Ovary (tissue), 9 donors: ENCODE results near the gene LHX6. TPM values are rescaled to one million over a fixed set of nuclear protein-coding genes. Genes with fewer than 3 reads are reported as not detected.

Experiments
- DNase-seq, 5 donors: peaks; one replicate each; pipeline ENCODE4 v3.0.0-alpha.2; 2019 to 2020
- H3K27ac ChIP-seq, 2 donors: fragments of 200-600 bp; one replicate each; pipeline versions ENCODE4 v1.5.1 to v1.8.0; 2019 to 2022
- H3K27me3 ChIP-seq: fragments of 200-600 bp; one replicate; pipeline ENCODE4 v1.8.0; 2022
- H3K36me3 ChIP-seq: fragments of 200-600 bp; sonication (generic); one replicate; pipeline ENCODE4 v1.5.1; 2019
- H3K4me1 ChIP-seq: one replicate; pipeline ENCODE4 v1.8.1; 2013; ENCODE audit warnings: mild to moderate bottlenecking, moderate library complexity; ENCODE audit not compliant: insufficient read depth
- H3K4me3 ChIP-seq: fragments of 200-600 bp; sonication (generic); one replicate; pipeline ENCODE4 v1.5.1; 2017
- H3K9me3 ChIP-seq, 2 donors: fragments of 200-600 bp in 1 of 2; sonication (generic) in 1 of 2; one replicate each; pipeline versions ENCODE4 v1.5.1 to v1.8.1; 2013 to 2019; ENCODE audit warnings: mild to moderate bottlenecking in 1 of 2, moderate library complexity in 1 of 2
- EP300 ChIP-seq: sonication (generic); formaldehyde crosslinking; IDR thresholded peaks from one replicate; pipeline ENCODE4 v1.6.1; 2017; ENCODE audit warnings: antibody characterized with exemption
- POLR2A ChIP-seq: fragments of 450-650 bp; IDR thresholded peaks from one replicate; pipeline ENCODE4 v1.6.1; 2017; ENCODE audit warnings: antibody characterized with exemption, mild to moderate bottlenecking, moderate library complexity
- WGBS, 3 donors: extraction: QIAGEN DNeasy Blood & Tissue Kit in 1 of 3; methylation state at CpG; one replicate each; pipeline versions ENCODE4 v1.1.5 to v1.1.7; 2013 to 2017; 5-methylcytosine and 5-hydroxymethylcytosine counted together
- intact Hi-C, 4 donors: fragments of 100-400 bp; cut with DNase I; formaldehyde crosslinking; loops; one replicate each; pipeline versions ENCODE4 v1.11.0 to v1.15.1; 2022 to 2023
- polyA plus RNA-seq, 2 donors: library from polyadenylated mRNA; stranded (reverse); fragments of 200-250 nt in 1 of 2; fragments of 350-450 nt in 1 of 2; fragmentation: Illumina TruSeq in 1 of 2; extraction: RNeasy Lipid Tissue Mini Kit (QIAGEN cat#74804) in 1 of 2; gene quantifications; one replicate each; pipeline ENCODE4 v1.2.3, GENCODE V29; 2013 to 2014
- total RNA-seq, 7 donors: library from RNA; depleted of rRNA in 2 of 7; stranded (reverse); fragments of >200 nt in 2 of 7; fragmentation: NEBNext Ultra II Directional in 3 of 7; extraction: Animal tissue kit (Norgen Biotek cat#: 25700) in 3 of 7; gene quantifications; one replicate each; pipeline versions ENCODE4 v1.1.0 to v1.2.4, GENCODE V29; 2016 to 2023
- TF ChIP-seq, protein P1 (sequence below), 3 donors: fragments of 450-650 bp in 2 of 3; fragments of 200-600 bp in 1 of 3; IDR thresholded peaks; one replicate each; pipeline versions ENCODE4 v1.5.1 to v1.8.0; 2016 to 2022; ENCODE audit warnings: antibody characterized with exemption in 3 of 3, mild to moderate bottlenecking in 1 of 3
- donor health status: DM: no; HTN: no; CAD: no; lungs with moderate emphysema.
- donor health status: DM: no; HTN: no; CAD: no.
- donor health status: Bipolar disorder and iron deficiency.
- donor health status: DM: yes; HTN: yes; CAD: no.
- donor health status: DM: no; HTN: no; CAD: no.
- donor health status: DM: yes; HTN: yes; CAD: no.

LHX6 gene
- total and polyA plus RNA-seq, 9 donors: 0.46 to 8.8 (median 3.6) TPM

- Histone ChIP-seq H3K4me3 (no peak overlapping the region), H3K9me3 (no peaks in the 10 kb centered on the region), H3K4me1 (peaks cover 1% of the 10 kb centered on the region), H3K27me3 (no peaks in the 10 kb centered on the region), H3K27ac (no peak overlapping the region), H3K36me3 (no peaks in the 10 kb centered on the region)
- 78 to 83% (median 81%) methylated on average over 3 of the region's 3 CpGs for WGBS, 3 donors
- intact Hi-C loops: no loop called here
- no peak for TF ChIP-seq EP300
- TF ChIP-seq, protein P1, sequence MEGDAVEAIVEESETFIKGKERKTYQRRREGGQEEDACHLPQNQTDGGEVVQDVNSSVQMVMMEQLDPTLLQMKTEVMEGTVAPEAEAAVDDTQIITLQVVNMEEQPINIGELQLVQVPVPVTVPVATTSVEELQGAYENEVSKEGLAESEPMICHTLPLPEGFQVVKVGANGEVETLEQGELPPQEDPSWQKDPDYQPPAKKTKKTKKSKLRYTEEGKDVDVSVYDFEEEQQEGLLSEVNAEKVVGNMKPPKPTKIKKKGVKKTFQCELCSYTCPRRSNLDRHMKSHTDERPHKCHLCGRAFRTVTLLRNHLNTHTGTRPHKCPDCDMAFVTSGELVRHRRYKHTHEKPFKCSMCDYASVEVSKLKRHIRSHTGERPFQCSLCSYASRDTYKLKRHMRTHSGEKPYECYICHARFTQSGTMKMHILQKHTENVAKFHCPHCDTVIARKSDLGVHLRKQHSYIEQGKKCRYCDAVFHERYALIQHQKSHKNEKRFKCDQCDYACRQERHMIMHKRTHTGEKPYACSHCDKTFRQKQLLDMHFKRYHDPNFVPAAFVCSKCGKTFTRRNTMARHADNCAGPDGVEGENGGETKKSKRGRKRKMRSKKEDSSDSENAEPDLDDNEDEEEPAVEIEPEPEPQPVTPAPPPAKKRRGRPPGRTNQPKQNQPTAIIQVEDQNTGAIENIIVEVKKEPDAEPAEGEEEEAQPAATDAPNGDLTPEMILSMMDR (IDR thresholded peaks at IDR 0.05): no peak
- TF ChIP-seq POLR2A: no peak
- no peak for DNase-seq
These were observed 26.0 kb upstream of the LHX6 start for GRCh38 chr9:122254761-122255160.

DNA sequence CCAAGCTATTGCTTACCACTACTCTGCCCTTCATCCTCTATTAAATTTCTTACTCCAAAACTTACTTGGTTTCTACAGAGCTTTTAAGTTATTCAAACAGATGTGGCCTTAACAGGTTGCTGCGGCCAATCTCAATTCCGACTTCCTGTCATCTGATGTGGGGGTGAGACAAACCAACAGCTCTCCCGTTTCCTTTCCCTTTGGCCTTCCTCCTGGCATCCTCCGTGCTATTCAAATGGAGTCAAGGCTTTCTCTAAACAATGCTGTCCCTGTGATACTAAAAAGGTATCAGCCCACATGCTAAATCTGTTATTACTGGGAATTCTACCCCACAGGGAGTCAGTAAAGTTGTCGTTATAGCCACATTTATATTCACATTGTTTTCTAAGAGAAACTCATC, 24.0 kb upstream of the LHX6 start:
- WGBS, 3 donors: 52 to 63% (median 58%) methylated on average over 5 of the region's 5 CpGs
- DNase-seq: no peak
- intact Hi-C loops: no loop called here
- Histone ChIP-seq H3K4me3 (no peak overlapping the region), H3K9me3 (no peaks in the 10 kb centered on the region), H3K27ac (no peak overlapping the region), H3K27me3 (no peaks in the 10 kb centered on the region), H3K36me3 (no peaks in the 10 kb centered on the region), H3K4me1 (peaks cover 1% of the 10 kb centered on the region)
- no peak for TF ChIP-seq POLR2A

GRCh38 chr9:122251351-122251750, 22.6 kb upstream of the LHX6 start:
- Histone ChIP-seq H3K27ac (no peak overlapping the region), H3K4me3 (no peak overlapping the region), H3K36me3 (no peaks in the 10 kb centered on the region), H3K9me3 (no peaks in the 10 kb centered on the region), H3K27me3 (no peaks in the 10 kb centered on the region), H3K4me1 (peaks cover 1% of the 10 kb centered on the region)
- WGBS, 3 donors: 86 to 95% (median 94%) methylated on average over 2 of the region's 2 CpGs
- DNase-seq: no peak
- TF ChIP-seq EP300 (no peak), POLR2A (no peak)
- TF ChIP-seq, protein P1 (IDR thresholded peaks at IDR 0.05): no peak
- intact Hi-C loops: no loop called here

DNA sequence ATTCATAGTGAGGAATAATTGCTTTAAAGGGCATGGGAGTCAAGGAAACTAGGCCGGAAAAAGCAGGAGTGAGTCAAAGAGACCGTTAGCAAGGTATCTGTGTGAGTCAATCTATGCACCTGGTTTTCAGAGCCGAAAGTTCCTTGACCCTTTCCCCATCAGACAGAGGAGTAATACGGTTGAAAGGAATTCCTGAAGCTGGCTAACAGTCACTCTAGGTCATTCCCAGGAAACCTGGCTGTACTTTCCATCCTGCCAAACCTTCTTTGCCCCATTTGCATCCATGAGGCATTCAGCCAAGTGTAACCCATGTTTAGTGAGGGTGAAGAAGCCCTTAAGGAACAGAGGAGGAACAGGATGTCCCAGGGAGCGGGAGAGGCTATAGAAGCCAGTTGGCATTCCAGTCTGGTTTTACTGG, 19.7 kb upstream of the LHX6 start:
- no peaks in the 10 kb centered on the region for H3K27me3 ChIP-seq
- H3K36me3 ChIP-seq: no peaks in the 10 kb centered on the region
- WGBS, 3 donors: 77 to 80% (median 78%) methylated on average over 5 of the region's 5 CpGs
- H3K27ac ChIP-seq: no peak overlapping the region
- H3K9me3 ChIP-seq: no peaks in the 10 kb centered on the region
- H3K4me3 ChIP-seq: no peak overlapping the region
- DNase-seq: no peak
- TF ChIP-seq POLR2A (no peak), EP300 (no peak)
- TF ChIP-seq, protein P1 (IDR thresholded peaks at IDR 0.05): no peak
- intact Hi-C loops: no loop called here
- H3K4me1 ChIP-seq: no peaks in the 10 kb centered on the region

- WGBS, 3 donors: 80 to 91% (median 90%) methylated on average over 3 of the region's 3 CpGs
- TF ChIP-seq EP300 (no peak), POLR2A (no peak)
- TF ChIP-seq, protein P1 (IDR thresholded peaks at IDR 0.05): no peak
- Histone ChIP-seq H3K27me3 (no peaks in the 10 kb centered on the region), H3K36me3 (no peaks in the 10 kb centered on the region), H3K4me1 (no peaks in the 10 kb centered on the region), H3K27ac (no peak overlapping the region), H3K9me3 (no peaks in the 10 kb centered on the region), H3K4me3 (no peak overlapping the region)
- no peak for DNase-seq
- intact Hi-C loops: no loop called here
These were observed 17.9 kb upstream of the LHX6 start for GRCh38 chr9:122246666-122247065.
